H1 (cell line): ENCODE results near the gene SRSF1. TPM values are rescaled to one million over a fixed set of nuclear protein-coding genes. Genes with fewer than 3 reads are reported as not detected.

ENCODE experiments used
- CTCF ChIP-seq, 3 experiments: IDR thresholded peaks; 1 replicate in 2 of 3; 2 replicates in 1 of 3; pipeline versions ENCODE4 v1.5.1 to v1.6.1; 2011; ENCODE audit warnings: low read length in 3 of 3, mild to moderate bottlenecking in 3 of 3, inconsistent platforms in 2 of 3, low read depth in 1 of 3, moderate library complexity in 1 of 3; ENCODE audit not compliant: insufficient read depth in 1 of 3; ENCODE audit errors: control extremely low read depth in 1 of 3
- POLR2A ChIP-seq, 2 experiments: IDR thresholded peaks; 1 replicate in 1 of 2; 2 replicates in 1 of 2; pipeline ENCODE4 v1.6.1; 2011; ENCODE audit warnings: low read depth in 2 of 2, low read length in 2 of 2, mild to moderate bottlenecking in 2 of 2; ENCODE audit errors: control extremely low read depth in 1 of 2
- TCF12 ChIP-seq: IDR thresholded peaks from 2 replicates; pipeline ENCODE4 v1.6.1; 2011; ENCODE audit warnings: low read depth, mild to moderate bottlenecking, low read length
- polyA plus RNA-seq, 7 experiments: library from polyadenylated mRNA; depleted of rRNA in 3 of 7; stranded (reverse) in 5 of 7; unstranded in 2 of 7; fragments of >200 nt in 5 of 7; fragments of 200-250 nt in 2 of 7; gene quantifications; 1 replicate in 5 of 7; 2 replicates in 1 of 7; 4 replicates in 1 of 7; pipeline versions ENCODE4 v1.2.1 to v1.2.3, GENCODE V29; 2011 to 2013; ENCODE audit warnings: missing spikeins in 2 of 7, mixed read lengths in 2 of 7
- total RNA-seq: library from RNA; stranded (reverse); fragmentation: NEBNext Ultra II Directional; extraction: Animal tissue kit (Norgen Biotek cat#: 25700); gene quantifications from 2 replicates; pipeline ENCODE4 v1.2.1, GENCODE V29; 2021

SRSF1 gene
- total and polyA plus RNA-seq, 2 of the 8 experiments (the other 6 are each of a cell fraction or from before 2014, with no cell fraction given): 149 to 429 TPM

GRCh38 chr17:57983446-57983845 lies 23.6 kb downstream of the SRSF1 start (continued):
- TF ChIP-seq CTCF (IDR thresholded peaks at IDR 0.05; ENCODE audit: control extremely low read depth in 1 of 3, insufficient read depth in 1 of 3, low read depth in 1 of 3, low read length in 3 of 3) (no peak), TCF12 (no peak), POLR2A (IDR thresholded peaks at IDR 0.05; ENCODE audit: control extremely low read depth in 1 of 2, low read depth in 2 of 2, low read length in 2 of 2) (no peak)
